ENCODE data around the gene NLGN4X.

DNA sequence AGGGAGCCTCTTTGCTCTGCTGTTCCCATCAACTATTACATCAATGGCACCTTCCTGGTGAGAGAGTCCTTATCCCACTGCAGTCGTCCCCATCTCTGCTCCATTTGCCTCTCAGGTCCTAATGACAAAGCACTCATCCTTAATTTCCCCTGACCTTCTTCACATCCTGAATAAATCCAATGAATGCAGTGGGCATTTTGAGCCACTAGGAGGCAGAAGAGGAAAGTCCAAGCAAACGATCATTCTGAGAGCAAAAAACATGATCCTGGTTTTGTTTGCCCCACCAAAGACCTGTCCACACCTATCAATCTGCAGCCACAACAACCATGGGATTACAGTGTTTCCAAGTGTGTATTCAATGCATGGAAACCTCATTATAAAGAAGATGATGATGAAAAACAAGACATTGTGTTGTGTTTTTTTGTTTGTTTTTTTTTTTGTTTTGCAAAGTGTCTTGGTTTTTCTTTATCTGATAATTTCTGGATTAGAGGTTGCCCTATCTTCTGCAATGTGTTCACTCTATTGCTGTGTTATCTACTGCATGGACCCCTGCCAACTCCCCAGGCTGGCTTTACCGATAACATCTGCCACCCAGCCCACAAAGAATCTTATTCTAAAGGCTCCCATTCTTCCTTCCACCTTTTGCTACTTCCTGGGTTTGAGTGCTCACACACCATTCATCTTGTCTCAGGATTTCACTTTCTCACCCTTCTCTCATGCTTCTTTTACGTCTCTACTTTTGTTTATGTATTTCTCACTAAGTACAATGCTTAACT, 207.2 kb downstream of the NLGN4X start:
- TF ChIP-seq GATA3 (IDR thresholded peaks at IDR 0.05; ENCODE audit: low read depth, low read length) (no peak), GATA2 (IDR thresholded peaks at IDR 0.05; ENCODE audit: low read depth, low read length) (peak; percentile 41)

Measured in SH-SY5Y (cell line).